Liver (tissue), 9 donors: ENCODE data around the gene DIS3L2. TPM values are rescaled to one million over a fixed set of nuclear protein-coding genes. Genes with fewer than 3 reads are reported as not detected.

Experiments used
- DNase-seq: peaks from one replicate; pipeline ENCODE4 v3.0.0-alpha.2; 2017; ENCODE audit warnings: low spot score
- H3K27ac ChIP-seq, 2 donors: one replicate each; pipeline ENCODE4 v1.7.0; 2013; ENCODE audit warnings: inconsistent platforms in 2 of 2, low read length in 2 of 2, control low read depth in 1 of 2, low read depth in 1 of 2, mild to moderate bottlenecking in 1 of 2
- H3K27me3 ChIP-seq, 4 donors: one replicate each; pipeline versions ENCODE4 v1.6.1 to v1.7.0; 2013; ENCODE audit warnings: low read length in 3 of 4, inconsistent platforms in 1 of 4, mild to moderate bottlenecking in 1 of 4, moderate library complexity in 1 of 4; ENCODE audit not compliant: control insufficient read depth in 4 of 4, insufficient read depth in 4 of 4
- H3K36me3 ChIP-seq, 4 donors: one replicate each; pipeline versions ENCODE4 v1.6.1 to v1.7.0; 2013; ENCODE audit warnings: low read length in 3 of 4, mild to moderate bottlenecking in 3 of 4, low read depth in 1 of 4, moderate library complexity in 1 of 4; ENCODE audit not compliant: control insufficient read depth in 4 of 4, insufficient read depth in 3 of 4
- H3K4me1 ChIP-seq, 4 donors: one replicate each; pipeline versions ENCODE4 v1.6.1 to v1.7.0; 2013; ENCODE audit warnings: low read length in 3 of 4, mild to moderate bottlenecking in 3 of 4, moderate library complexity in 1 of 4; ENCODE audit not compliant: control insufficient read depth in 4 of 4, insufficient read depth in 4 of 4
- H3K4me3 ChIP-seq, 3 donors: one replicate each; pipeline versions ENCODE4 v1.6.1 to v1.7.0; 2013; ENCODE audit warnings: low read length in 3 of 3, control low read depth in 1 of 3, low read depth in 1 of 3, mild to moderate bottlenecking in 1 of 3
- H3K9ac ChIP-seq, 2 donors: one replicate each; pipeline ENCODE4 v1.7.0; 2013; ENCODE audit warnings: low read length in 2 of 2, mild to moderate bottlenecking in 2 of 2, moderate library complexity in 2 of 2, control low read depth in 1 of 2, low read depth in 1 of 2
- H3K9me3 ChIP-seq, 4 donors: one replicate each; pipeline versions ENCODE4 v1.6.1 to v1.7.0; 2013; ENCODE audit warnings: low read length in 3 of 4; ENCODE audit not compliant: control insufficient read depth in 4 of 4
- EGR1 ChIP-seq, 2 donors: IDR thresholded peaks; 2 replicates each; pipeline ENCODE4 v1.6.1; 2016 to 2018; ENCODE audit warnings: antibody characterized with exemption in 2 of 2, low read depth in 2 of 2
- FOXA1 ChIP-seq: IDR thresholded peaks from 2 replicates; pipeline ENCODE4 v1.6.1; 2016; ENCODE audit warnings: antibody characterized with exemption
- GABPA ChIP-seq, 2 donors: IDR thresholded peaks in 1 of 2; conservative IDR thresholded peaks in 1 of 2; 2 replicates each; pipeline ENCODE4 v1.6.1; 2016; ENCODE audit warnings: antibody characterized with exemption in 2 of 2, mild to moderate bottlenecking in 1 of 2, moderate library complexity in 1 of 2
- HNF4A ChIP-seq, 2 donors: conservative IDR thresholded peaks; 2 replicates each; pipeline ENCODE4 v1.6.1; 2016; ENCODE audit warnings: antibody characterized with exemption in 2 of 2, mild to moderate bottlenecking in 2 of 2
- HNF4G ChIP-seq: IDR thresholded peaks from 2 replicates; pipeline ENCODE4 v1.6.1; 2016; ENCODE audit warnings: antibody characterized with exemption
- JUND ChIP-seq, 2 donors: IDR thresholded peaks; 2 replicates each; pipeline ENCODE4 v1.6.1; 2016; ENCODE audit warnings: antibody characterized with exemption in 2 of 2
- NR2F2 ChIP-seq: IDR thresholded peaks from 2 replicates; pipeline ENCODE4 v1.6.1; 2016; ENCODE audit warnings: antibody characterized with exemption
- RAD21 ChIP-seq, 2 donors: IDR thresholded peaks; 2 replicates each; pipeline ENCODE4 v1.6.1; 2016; ENCODE audit warnings: antibody characterized with exemption in 2 of 2, mild to moderate bottlenecking in 2 of 2
- RXRA ChIP-seq, 2 donors: IDR thresholded peaks; 2 replicates each; pipeline ENCODE4 v1.6.1; 2017 to 2018; ENCODE audit warnings: antibody characterized with exemption in 2 of 2, mild to moderate bottlenecking in 1 of 2
- SP1 ChIP-seq: IDR thresholded peaks from 2 replicates; pipeline ENCODE4 v1.6.1; 2018; ENCODE audit warnings: antibody characterized with exemption, mild to moderate bottlenecking
- TAF1 ChIP-seq: conservative IDR thresholded peaks from 2 replicates; pipeline ENCODE4 v1.6.1; 2016; ENCODE audit warnings: antibody characterized with exemption, mild to moderate bottlenecking
- YY1 ChIP-seq: IDR thresholded peaks from 2 replicates; pipeline ENCODE4 v1.6.1; 2016; ENCODE audit warnings: antibody characterized with exemption, mild to moderate bottlenecking
- WGBS: extraction: QIAGEN DNeasy Blood & Tissue Kit; methylation state at CpG from one replicate; pipeline ENCODE4 v1.1.7; 2013; 5-methylcytosine and 5-hydroxymethylcytosine counted together
- polyA plus RNA-seq, 2 donors: library from polyadenylated mRNA; stranded (reverse) in 1 of 2; unstranded in 1 of 2; fragments of 200-250 nt in 1 of 2; fragments of >200 nt in 1 of 2; fragmentation: Nextera tagmentation in 1 of 2; extraction: Ambion mirVana in 1 of 2; gene quantifications; one replicate each; pipeline versions ENCODE4 v1.2.1 to v1.2.3, GENCODE V29; 2013 to 2015
- total RNA-seq, 2 donors: library from RNA; depleted of rRNA; stranded (reverse); fragments of >200 nt; gene quantifications; one replicate each; pipeline ENCODE4 v1.2.3, GENCODE V29; 2014
- TF ChIP-seq, protein P1 (sequence below): IDR thresholded peaks from 2 replicates; pipeline ENCODE4 v1.6.1; 2016; ENCODE audit warnings: antibody characterized with exemption, mild to moderate bottlenecking
- TF ChIP-seq, protein P2 (sequence below): fragments of 150-350 bp; IDR thresholded peaks from 2 replicates; pipeline ENCODE4 v1.5.1; 2017; ENCODE audit warnings: improper control_type of control experiment, low read depth, low read length; ENCODE audit not compliant: missing input control
- TF ChIP-seq, protein P3 (sequence below): IDR thresholded peaks from 2 replicates; pipeline ENCODE4 v1.6.1; 2016; ENCODE audit warnings: antibody characterized with exemption
- TF ChIP-seq, protein P4 (sequence below): IDR thresholded peaks from 2 replicates; pipeline ENCODE4 v1.6.1; 2016; ENCODE audit warnings: antibody characterized with exemption
- TF ChIP-seq, protein P5 (sequence below): IDR thresholded peaks from 2 replicates; pipeline ENCODE4 v1.6.1; 2016; ENCODE audit warnings: antibody characterized with exemption
- donor health status: healthy.
- donor health status: healthy.
- donor health status: healthy.
- donor health status: healthy.
- donor health status: healthy.

Gene DIS3L2
- total and polyA plus RNA-seq, 4 donors = 5.7 to 21.5 (median 8.8) TPM

DNA sequence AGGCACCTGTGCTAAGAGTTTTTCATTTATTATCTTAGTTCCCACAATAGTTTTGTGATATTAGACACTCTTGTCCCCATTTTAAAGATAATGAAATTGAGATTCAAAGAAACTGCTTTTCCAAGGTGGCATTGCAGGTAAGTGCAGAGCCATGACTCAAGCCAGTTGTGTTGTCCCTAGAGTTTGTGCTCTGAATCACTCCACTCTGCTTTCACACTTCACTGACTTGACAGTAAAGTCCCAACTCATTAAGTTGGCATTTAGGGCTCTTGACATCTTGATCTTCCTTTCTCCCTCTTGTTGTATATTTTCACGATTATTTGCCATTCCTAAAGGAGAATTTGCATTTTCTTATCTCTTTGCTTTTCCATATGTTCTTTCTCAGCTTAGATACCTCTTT is 114.3 kb downstream of the DIS3L2 start:
- WGBS = 98% methylated on average over 1 of the region's 1 CpG
- TF ChIP-seq EGR1 (IDR thresholded peaks at IDR 0.05; ENCODE audit: low read depth in 2 of 2) (no peak), TAF1 (no peak), NR2F2 (no peak), FOXA1 (no peak), HNF4G (no peak), HNF4A (conservative IDR thresholded peaks at IDR 0.05) (no peak), JUND (IDR thresholded peaks at IDR 0.05) (no peak), RAD21 (IDR thresholded peaks at IDR 0.05) (no peak), YY1 (no peak), RXRA (IDR thresholded peaks at IDR 0.05) (no peak)
- TF ChIP-seq, protein P1, sequence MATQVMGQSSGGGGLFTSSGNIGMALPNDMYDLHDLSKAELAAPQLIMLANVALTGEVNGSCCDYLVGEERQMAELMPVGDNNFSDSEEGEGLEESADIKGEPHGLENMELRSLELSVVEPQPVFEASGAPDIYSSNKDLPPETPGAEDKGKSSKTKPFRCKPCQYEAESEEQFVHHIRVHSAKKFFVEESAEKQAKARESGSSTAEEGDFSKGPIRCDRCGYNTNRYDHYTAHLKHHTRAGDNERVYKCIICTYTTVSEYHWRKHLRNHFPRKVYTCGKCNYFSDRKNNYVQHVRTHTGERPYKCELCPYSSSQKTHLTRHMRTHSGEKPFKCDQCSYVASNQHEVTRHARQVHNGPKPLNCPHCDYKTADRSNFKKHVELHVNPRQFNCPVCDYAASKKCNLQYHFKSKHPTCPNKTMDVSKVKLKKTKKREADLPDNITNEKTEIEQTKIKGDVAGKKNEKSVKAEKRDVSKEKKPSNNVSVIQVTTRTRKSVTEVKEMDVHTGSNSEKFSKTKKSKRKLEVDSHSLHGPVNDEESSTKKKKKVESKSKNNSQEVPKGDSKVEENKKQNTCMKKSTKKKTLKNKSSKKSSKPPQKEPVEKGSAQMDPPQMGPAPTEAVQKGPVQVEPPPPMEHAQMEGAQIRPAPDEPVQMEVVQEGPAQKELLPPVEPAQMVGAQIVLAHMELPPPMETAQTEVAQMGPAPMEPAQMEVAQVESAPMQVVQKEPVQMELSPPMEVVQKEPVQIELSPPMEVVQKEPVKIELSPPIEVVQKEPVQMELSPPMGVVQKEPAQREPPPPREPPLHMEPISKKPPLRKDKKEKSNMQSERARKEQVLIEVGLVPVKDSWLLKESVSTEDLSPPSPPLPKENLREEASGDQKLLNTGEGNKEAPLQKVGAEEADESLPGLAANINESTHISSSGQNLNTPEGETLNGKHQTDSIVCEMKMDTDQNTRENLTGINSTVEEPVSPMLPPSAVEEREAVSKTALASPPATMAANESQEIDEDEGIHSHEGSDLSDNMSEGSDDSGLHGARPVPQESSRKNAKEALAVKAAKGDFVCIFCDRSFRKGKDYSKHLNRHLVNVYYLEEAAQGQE = no peak
- TF ChIP-seq, protein P2, sequence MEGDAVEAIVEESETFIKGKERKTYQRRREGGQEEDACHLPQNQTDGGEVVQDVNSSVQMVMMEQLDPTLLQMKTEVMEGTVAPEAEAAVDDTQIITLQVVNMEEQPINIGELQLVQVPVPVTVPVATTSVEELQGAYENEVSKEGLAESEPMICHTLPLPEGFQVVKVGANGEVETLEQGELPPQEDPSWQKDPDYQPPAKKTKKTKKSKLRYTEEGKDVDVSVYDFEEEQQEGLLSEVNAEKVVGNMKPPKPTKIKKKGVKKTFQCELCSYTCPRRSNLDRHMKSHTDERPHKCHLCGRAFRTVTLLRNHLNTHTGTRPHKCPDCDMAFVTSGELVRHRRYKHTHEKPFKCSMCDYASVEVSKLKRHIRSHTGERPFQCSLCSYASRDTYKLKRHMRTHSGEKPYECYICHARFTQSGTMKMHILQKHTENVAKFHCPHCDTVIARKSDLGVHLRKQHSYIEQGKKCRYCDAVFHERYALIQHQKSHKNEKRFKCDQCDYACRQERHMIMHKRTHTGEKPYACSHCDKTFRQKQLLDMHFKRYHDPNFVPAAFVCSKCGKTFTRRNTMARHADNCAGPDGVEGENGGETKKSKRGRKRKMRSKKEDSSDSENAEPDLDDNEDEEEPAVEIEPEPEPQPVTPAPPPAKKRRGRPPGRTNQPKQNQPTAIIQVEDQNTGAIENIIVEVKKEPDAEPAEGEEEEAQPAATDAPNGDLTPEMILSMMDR = no peak
- TF ChIP-seq, protein P3, sequence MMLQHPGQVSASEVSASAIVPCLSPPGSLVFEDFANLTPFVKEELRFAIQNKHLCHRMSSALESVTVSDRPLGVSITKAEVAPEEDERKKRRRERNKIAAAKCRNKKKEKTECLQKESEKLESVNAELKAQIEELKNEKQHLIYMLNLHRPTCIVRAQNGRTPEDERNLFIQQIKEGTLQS = no peak
- TF ChIP-seq, protein P4, sequence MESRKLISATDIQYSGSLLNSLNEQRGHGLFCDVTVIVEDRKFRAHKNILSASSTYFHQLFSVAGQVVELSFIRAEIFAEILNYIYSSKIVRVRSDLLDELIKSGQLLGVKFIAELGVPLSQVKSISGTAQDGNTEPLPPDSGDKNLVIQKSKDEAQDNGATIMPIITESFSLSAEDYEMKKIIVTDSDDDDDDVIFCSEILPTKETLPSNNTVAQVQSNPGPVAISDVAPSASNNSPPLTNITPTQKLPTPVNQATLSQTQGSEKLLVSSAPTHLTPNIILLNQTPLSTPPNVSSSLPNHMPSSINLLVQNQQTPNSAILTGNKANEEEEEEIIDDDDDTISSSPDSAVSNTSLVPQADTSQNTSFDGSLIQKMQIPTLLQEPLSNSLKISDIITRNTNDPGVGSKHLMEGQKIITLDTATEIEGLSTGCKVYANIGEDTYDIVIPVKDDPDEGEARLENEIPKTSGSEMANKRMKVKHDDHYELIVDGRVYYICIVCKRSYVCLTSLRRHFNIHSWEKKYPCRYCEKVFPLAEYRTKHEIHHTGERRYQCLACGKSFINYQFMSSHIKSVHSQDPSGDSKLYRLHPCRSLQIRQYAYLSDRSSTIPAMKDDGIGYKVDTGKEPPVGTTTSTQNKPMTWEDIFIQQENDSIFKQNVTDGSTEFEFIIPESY = no peak
- TF ChIP-seq, protein P5, sequence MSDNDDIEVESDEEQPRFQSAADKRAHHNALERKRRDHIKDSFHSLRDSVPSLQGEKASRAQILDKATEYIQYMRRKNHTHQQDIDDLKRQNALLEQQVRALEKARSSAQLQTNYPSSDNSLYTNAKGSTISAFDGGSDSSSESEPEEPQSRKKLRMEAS = no peak

DNA sequence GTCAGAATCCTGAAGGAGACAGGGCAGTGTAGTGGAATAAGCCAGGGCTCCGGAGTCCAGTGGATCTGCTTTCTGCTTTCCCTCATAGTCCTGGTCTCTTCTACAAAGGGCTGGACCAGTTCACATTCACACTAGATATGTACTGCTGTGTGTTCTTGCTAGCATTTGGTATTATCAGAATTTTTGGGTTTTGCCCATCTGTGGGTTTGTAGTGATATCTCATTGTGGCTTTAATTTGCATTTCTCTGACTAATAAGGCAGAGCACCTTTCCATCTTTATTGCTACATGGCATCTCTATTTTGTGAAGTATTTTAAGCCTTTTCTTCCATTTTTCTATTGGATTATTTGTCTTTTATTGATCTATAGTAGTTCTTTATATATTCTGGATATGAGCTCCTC is 114.8 kb downstream of the DIS3L2 start:
- H3K4me3 ChIP-seq = no peak overlapping the region
- H3K36me3 ChIP-seq = no peaks in the 10 kb centered on the region
- no peak for DNase-seq
- no peak overlapping the region for H3K27ac ChIP-seq
- H3K9me3 ChIP-seq = no peaks in the 10 kb centered on the region
- no peaks in the 10 kb centered on the region for H3K27me3 ChIP-seq
- WGBS = 93% methylated on average over 1 of the region's 1 CpG
- H3K4me1 ChIP-seq = peaks cover 0 to 10% (median 3%) of the 10 kb centered on the region in 4 donors
- H3K9ac ChIP-seq = no peak overlapping the region
- no peak for TF ChIP-seq EGR1 (IDR thresholded peaks at IDR 0.05; ENCODE audit: low read depth in 2 of 2)
- TF ChIP-seq TAF1 = no peak
- TF ChIP-seq HNF4G = no peak
- TF ChIP-seq GABPA (IDR thresholded peaks at IDR 0.05 in 1 of 2, conservative IDR thresholded peaks at IDR 0.05 in 1 of 2) = no peak
- TF ChIP-seq JUND (IDR thresholded peaks at IDR 0.05) = no peak
- TF ChIP-seq, protein P3 = no peak
- TF ChIP-seq, protein P2 = no peak
- TF ChIP-seq, protein P5 = no peak
- TF ChIP-seq HNF4A (conservative IDR thresholded peaks at IDR 0.05) = no peak
- no peak for TF ChIP-seq FOXA1
- TF ChIP-seq, protein P4 = no peak
- no peak for TF ChIP-seq SP1

More for the DNA sequence above, 114.3 kb downstream of the DIS3L2 start:
- Histone ChIP-seq H3K9me3 (no peaks in the 10 kb centered on the region), H3K27me3 (no peaks in the 10 kb centered on the region), H3K9ac (no peak overlapping the region), H3K4me3 (no peak overlapping the region), H3K27ac (no peak overlapping the region), H3K4me1 (peaks cover 0 to 10% (median 3%) of the 10 kb centered on the region in 4 donors), H3K36me3 (no peaks in the 10 kb centered on the region)
- no peak for DNase-seq
